ENCODE results near the gene BCL2L12. TPM values are rescaled to one million over a fixed set of nuclear protein-coding genes. Genes with fewer than 3 reads are reported as not detected.

BCL2L12 gene
- total RNA-seq, 1 experiment from 2014 or later, result 93.9 TPM

GRCh38 chr19:49639401-49640112, 26.2 kb upstream of the BCL2L12 start:
- Histone ChIP-seq H3K4me1 (ENCODE audit: control insufficient read depth in 1 of 2, insufficient read depth in 2 of 2, low read length in 2 of 2) (peaks cover 15 to 45% of the 10 kb centered on the region in 2 experiments), H2AFZ (ENCODE audit: low read depth, low read length, poor library complexity, severe bottlenecking) (no peak overlapping the region), H3K27ac (ENCODE audit: low read depth, low read length) (peak overlapping the region; percentile 98), H3K9ac (ENCODE audit: low read length) (peak overlapping the region; percentile 99), H3K27me3 (ENCODE audit: insufficient read depth, low read length) (no peaks in the 10 kb centered on the region), H3K4me3 (replicated peaks in 1 of 2; ENCODE audit: low read depth in 1 of 2, low read length in 2 of 2) (peak overlapping the region; percentile 68 to 92), H3K79me2 (ENCODE audit: insufficient read depth, low read length) (peaks cover 34% of the 10 kb centered on the region), H4K20me1 (ENCODE audit: insufficient read depth) (no peaks in the 10 kb centered on the region), H3K4me2 (ENCODE audit: low read length) (peak overlapping the region; percentile 92), H3K9me3 (ENCODE audit: control insufficient read depth in 1 of 2, insufficient read depth in 1 of 2, low read depth in 1 of 2, low read length in 2 of 2) (no peaks in the 10 kb centered on the region), H3K9me2 (ENCODE audit: insufficient read depth) (no peaks in the 10 kb centered on the region), H3K36me3 (ENCODE audit: control insufficient read depth in 1 of 2, insufficient read depth in 2 of 2, low read length in 2 of 2) (peaks cover 0 to 5% of the 10 kb centered on the region in 2 experiments; a peak in 3 of 4 replicates)
- ChIA-PET POLR2A (interaction anchor here (0.7 to 4.7 kb wide), 24 partner anchors 9 to 851 kb away, joined by 3 to 92 read pairs (median 6); partner anchors contain the start of genes ALDH16A1, BCL2L12, DKKL1 and IRF3), CTCF (interaction anchor here (1.1 to 2.8 kb wide), 7 partner anchors 25 to 161 kb away, joined by 4 to 23 read pairs (median 11); partner anchors contain the start of gene PRMT1), RAD21 (ENCODE audit: low non-redundant PET in 1 of 2, low total read pairs in 2 of 2, uncharacterized antibody in 2 of 2, unreplicated experiment in 2 of 2) (interaction anchor here (1.1 to 1.8 kb wide), 2 partner anchors 37 to 46 kb away, joined by 6 read pairs; partner anchors contain the start of gene PRMT1 (in 1 of the 2))
- TSS peak; percentile 11 for BruUV-seq (replicated peaks)
- ATAC-seq (no peak), DNase-seq (ENCODE audit: low read depth, low spot score) (no peak)
- TF ChIP-seq CEBPB (IDR thresholded peaks at IDR 0.05; ENCODE audit: low read depth), result no peak
- TF ChIP-seq SRF (IDR thresholded peaks at IDR 0.05; ENCODE audit: low read depth), result no peak
- TF ChIP-seq FOSL1 (IDR thresholded peaks at IDR 0.05; ENCODE audit: low read depth), result no peak
- TF ChIP-seq POLR2AphosphoS5 (IDR thresholded peaks at IDR 0.05; ENCODE audit: low read depth, low read length), result no peak; the same call in 1 of the 2 replicates
- no peak for TF ChIP-seq MAX (IDR thresholded peaks at IDR 0.05)
- TF ChIP-seq ZNF274 (IDR thresholded peaks at IDR 0.05; ENCODE audit: low read depth, low read length), result no peak
- TF ChIP-seq CTCF (IDR thresholded peaks at IDR 0.05 in 2 of 3, conservative IDR thresholded peaks at IDR 0.05 in 1 of 3; ENCODE audit: borderline replicate concordance in 1 of 3, insufficient read depth in 1 of 3, low read depth in 2 of 3, low read length in 2 of 3), result no peak
- TF ChIP-seq RAD21 (IDR thresholded peaks at IDR 0.05; ENCODE audit: low read depth), result no peak
- no peak for TF ChIP-seq ELF1 (IDR thresholded peaks at IDR 0.05; ENCODE audit: borderline replicate concordance, low read depth)
- no peak for TF ChIP-seq ZFX (IDR thresholded peaks at IDR 0.05)
- TF ChIP-seq CBX3 (IDR thresholded peaks at IDR 0.05; ENCODE audit: low read depth), result no peak
- TF ChIP-seq ATF3 (IDR thresholded peaks at IDR 0.05), result no peak
- intact Hi-C loops (cut with micrococcal nuclease), result loop anchor here (1.0 to 2.0 kb wide), 5 partner anchors 25 to 73 kb away; partner anchors contain the start of genes NOSIP and PRRG2
